Brain pericyte (primary cell): ENCODE measurements around the gene ALPL.

Source experiments
- DNase-seq: peaks from one replicate; pipeline ENCODE4 v3.0.0-alpha.2; 2012; ENCODE audit warnings: low read depth, low spot score

ALPL gene

DNA sequence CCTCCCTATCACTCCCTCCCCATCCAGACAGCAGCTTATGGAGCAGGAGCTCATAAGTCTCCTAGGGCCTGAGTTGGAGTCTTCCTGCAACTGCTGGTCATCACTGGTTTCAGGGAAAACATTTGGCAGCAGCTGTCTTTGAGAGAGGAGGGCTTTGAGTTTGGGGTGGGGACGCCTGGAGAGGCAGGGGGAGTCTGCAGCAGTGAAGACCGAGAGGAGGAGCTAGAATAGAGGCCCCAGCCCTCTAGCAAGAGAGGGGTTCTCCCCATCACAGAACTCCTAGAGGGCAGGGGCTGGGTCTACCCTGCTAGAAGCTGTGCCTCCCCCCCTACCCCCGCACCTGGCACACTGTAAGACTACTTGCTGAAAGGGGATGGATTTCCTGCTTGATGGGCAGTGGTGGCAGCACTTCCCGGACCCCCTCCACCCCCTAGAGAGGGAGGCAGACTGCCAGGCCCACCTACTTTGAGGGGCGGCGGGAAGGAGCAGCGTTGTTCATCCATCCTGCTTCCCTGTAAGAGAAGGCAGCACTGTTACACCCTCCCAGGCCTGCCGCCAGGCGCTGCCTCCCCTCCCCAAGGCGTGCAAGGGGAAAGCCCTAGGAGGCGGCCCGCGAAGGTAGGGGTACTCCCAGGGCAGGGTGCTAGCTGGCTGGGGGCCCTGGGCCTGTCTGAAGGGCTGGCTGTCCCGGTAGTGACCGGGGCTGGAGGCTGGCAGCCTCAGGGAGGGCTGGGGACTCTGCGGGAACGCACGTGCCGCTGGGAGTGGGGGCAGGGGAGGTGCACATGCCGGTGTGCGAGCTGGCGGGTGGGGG lies 109.5 kb downstream of the ALPL start:
- DNase-seq, result no peak

DNA sequence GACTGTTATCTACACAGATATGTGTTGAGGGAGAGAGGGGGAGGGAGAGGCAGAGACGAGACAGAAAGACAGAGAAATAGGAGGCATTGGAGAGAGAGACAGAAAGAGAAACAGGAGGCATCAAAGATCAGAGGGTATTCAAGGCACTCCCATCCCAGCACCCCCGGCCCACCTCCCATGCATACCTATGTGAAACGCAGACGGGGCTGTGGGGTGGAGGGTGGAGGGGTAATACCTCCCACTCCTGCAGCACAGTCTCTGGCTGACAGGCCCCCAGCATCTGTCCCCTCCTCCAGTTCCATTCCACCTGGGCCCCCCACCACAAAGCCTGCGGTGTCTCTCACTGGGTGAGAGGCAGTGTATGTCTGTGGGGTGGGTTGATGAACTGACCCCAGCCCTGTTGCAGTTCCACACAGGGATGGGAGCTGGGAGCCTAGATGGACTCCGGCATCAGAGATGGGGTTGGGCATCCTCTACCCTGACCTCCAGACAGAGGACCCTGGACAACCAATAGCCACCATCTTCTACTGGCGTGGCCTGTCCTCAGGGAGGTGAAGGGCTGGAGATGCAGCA lies 110.2 kb downstream of the ALPL start:
- no peak for DNase-seq

DNA sequence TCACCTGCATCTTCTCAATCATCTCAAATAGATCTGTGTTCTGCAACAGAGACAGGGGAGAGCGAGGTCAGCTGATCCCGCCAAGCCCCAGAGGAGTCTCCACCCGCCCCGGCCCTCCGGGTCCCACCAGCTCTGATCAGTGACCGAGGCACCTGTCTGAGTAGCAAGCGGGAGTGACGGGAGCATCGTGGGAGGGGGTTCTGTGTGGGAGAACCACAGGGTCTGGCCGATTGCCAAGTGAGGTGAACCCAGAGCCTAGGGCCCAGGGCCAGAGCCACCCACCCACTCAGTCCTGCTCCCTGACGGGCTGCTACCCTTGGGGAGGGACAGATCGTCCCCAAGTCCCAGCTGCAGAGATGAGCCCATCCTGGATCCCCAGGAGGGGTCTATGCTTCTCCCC lies 110.8 kb downstream of the ALPL start:
- DNase-seq, result no peak

DNA sequence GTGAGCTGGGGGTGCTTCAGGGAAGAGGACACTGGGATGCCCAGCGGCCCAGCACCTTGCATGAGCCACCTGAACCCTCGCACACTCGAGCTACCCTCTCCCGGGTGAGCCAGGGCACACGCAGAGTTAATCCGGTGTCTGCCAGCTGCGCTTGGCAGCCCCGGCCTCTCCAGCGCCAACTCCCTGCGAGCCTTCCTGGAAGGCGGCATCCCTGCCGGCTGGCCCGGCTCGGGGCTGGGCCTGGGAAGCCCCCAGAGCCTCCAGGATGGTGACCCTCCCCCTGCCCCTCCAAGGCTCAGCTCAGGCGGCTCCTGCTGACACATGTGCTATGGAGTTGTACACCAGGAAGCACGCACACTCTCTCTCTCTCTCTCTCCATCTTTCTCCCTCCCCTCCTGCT lies 111.3 kb downstream of the ALPL start:
- no peak for DNase-seq

- no peak for DNase-seq
Measured at GRCh38 chr1:21621051-21621450, 111.8 kb downstream of the ALPL start.

GRCh38 chr1:21621761-21622436 lies 112.7 kb downstream of the ALPL start:
- no peak for DNase-seq

- DNase-seq, result no peak
Measured at GRCh38 chr1:21622466-21623315, 113.5 kb downstream of the ALPL start.

GRCh38 chr1:21623410-21623961 lies 114.3 kb downstream of the ALPL start:
- DNase-seq, result no peak

DNA sequence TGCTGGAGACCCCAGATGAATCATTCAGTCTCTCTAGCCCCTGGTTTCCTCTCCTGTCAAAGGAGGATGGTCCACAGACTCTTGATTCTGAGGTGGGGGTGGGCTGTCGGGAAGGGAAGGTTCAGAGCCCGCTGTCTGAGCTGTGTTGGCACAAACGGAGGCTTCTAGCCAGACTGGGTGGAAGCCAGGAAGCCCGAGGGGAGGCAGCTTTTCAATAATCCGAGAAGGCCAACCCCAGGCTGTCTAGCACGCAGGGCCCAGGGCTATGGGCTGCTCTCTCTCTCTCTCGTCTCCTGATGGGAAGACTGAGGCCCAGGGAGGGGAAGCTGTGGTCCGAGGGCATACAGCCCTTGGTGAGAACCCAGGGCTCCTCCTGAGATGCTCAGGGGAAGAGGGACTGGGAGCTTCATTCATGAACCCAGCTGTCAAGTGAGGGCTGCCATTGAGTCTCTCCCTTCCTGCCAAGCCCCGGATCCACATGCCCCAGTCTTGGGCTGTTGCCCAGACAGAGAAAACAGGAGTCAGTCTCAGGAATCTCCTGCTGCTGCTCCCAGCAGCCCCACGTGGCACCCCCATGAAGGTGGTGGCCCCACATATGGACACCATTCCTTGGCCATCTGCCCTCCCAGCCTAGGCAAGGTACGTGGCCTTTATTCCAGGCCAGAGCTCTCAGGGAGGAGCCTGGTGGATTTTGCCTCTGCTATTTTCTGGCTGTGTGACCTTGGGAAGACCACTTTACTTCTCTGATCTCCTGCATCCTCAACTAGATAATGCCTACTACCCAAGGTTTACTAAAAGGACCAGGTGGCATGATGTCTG lies 115.6 kb downstream of the ALPL start:
- no peak for DNase-seq

DNA sequence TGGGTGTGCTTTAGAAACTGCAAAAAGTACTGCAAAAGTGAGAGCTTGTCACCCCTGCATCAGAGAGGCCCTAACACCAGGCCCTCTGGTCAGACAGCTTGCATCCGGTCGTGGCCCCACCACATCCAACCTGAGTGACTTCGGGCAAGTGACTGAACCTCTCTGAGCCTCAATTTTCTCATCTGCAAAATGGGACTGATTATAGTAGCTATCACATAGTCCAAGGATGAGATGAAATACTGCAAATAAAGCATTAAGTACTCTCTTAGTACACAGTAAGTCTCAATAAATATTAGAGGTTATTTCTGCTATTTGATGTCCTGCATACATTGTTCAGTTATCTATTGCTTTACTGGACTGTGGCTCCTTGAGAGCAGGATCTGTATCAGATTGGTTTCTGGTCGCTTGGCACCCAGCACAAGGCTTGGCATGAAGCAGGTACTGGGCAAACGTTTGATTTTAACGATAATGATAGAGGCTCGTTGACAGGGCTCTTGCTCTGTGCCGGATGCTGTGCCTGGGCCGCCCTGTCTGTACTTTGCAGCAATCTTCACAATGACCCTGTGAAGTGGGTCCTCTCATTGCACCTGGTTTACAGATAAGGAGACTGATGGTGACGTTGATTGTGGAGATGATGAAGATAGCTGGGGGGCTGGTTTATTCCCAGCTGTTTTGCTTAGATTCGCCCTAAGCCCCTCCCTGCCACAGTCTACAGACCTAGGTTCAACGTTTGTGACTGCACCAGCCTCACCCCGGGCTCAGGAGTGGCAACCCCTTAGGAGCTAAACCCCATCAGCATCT lies 116.4 kb downstream of the ALPL start:
- no peak for DNase-seq

DNA sequence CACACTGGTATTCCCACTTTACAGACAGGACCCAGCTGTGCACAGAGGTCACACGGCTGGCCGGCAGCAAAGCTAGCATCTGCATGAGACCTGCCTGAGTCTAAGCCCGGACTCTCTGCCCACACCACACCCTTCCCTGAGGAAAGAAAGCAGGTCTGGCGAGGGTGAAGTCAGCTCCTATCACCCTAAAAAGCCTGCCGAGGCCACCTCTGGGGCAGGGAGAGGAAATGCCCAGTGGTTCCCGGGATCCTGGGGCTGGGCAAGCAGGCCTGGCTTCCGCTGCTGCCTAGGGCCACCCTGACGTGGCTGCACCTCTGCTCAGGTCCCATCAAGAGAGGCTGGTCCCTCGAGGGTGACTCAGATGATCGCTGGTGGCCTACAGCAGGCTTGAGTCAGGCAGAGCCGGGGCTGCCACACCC lies 117.7 kb downstream of the ALPL start:
- no peak for DNase-seq
